ENCODE results near the gene SLC6A6.

DNA sequence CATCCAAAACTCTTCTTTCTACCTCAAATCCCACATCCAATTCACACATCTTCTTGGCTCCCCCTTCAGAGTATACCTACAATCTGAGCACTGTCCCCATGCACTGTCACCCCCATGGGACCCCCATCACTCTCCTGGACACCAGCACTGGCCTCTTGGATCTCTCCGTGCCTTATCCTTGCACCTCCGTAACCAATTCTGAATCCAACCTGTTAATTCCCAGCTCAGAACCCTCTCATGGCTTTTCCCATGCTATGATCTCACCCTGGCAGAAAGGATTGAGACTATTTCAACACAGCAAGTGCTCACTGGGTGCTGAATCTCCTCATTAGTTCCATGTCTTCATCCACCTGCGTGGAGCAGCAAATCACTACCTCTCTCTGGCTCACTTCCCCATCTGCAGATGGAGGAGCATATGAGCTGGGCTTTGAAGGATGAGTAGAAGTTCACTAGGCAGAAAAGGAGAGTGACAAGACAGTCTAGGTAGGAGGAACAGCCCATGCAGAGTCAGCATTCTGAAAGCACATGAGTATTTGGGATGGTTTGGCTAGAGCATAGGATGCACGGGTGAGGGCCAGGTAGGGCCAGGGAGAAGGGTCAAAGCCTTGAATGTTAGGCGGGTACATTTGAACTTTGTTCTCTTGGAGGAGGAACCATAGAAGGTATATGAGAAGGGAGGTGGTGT is 48.7 kb downstream of the SLC6A6 start:
- TF ChIP-seq, protein P1, sequence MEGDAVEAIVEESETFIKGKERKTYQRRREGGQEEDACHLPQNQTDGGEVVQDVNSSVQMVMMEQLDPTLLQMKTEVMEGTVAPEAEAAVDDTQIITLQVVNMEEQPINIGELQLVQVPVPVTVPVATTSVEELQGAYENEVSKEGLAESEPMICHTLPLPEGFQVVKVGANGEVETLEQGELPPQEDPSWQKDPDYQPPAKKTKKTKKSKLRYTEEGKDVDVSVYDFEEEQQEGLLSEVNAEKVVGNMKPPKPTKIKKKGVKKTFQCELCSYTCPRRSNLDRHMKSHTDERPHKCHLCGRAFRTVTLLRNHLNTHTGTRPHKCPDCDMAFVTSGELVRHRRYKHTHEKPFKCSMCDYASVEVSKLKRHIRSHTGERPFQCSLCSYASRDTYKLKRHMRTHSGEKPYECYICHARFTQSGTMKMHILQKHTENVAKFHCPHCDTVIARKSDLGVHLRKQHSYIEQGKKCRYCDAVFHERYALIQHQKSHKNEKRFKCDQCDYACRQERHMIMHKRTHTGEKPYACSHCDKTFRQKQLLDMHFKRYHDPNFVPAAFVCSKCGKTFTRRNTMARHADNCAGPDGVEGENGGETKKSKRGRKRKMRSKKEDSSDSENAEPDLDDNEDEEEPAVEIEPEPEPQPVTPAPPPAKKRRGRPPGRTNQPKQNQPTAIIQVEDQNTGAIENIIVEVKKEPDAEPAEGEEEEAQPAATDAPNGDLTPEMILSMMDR (IDR thresholded peaks at IDR 0.05) = no peak
- TF ChIP-seq POLR2A (IDR thresholded peaks at IDR 0.05) = no peak

Data from esophagus squamous epithelium (tissue), 4 donors.